ENCODE results near the gene TMEM132D. TPM values are rescaled to one million over a fixed set of nuclear protein-coding genes. Genes with fewer than 3 reads are reported as not detected.

TMEM132D gene
- total RNA-seq, 1 experiment from 2014 or later = not detected

- Histone ChIP-seq H2AFZ (ENCODE audit: low read length) (no peak overlapping the region), H3K9me2 (replicated peaks; ENCODE audit: insufficient read depth, low read length) (no peaks in the 10 kb centered on the region), H3K79me2 (ENCODE audit: low read length) (no peaks in the 10 kb centered on the region), H3K27ac (ENCODE audit: low read length) (no peak overlapping the region), H3K4me2 (ENCODE audit: low read depth, low read length, poor library complexity, severe bottlenecking) (no peak overlapping the region), H3K4me3 (ENCODE audit: low read length) (no peak overlapping the region), H3K9me3 (ENCODE audit: low read length) (no peaks in the 10 kb centered on the region), H3K36me3 (ENCODE audit: insufficient read depth, low read length) (no peaks in the 10 kb centered on the region), H3K4me1 (ENCODE audit: low read length) (no peaks in the 10 kb centered on the region), H4K20me1 (ENCODE audit: insufficient read depth, low read depth, low read length) (no peaks in the 10 kb centered on the region), H3K27me3 (ENCODE audit: low read length) (no peaks in the 10 kb centered on the region), H3K9ac (ENCODE audit: low read length) (no peak overlapping the region)
- DNase-seq = no peak
These were observed 829.4 kb downstream of the TMEM132D start for GRCh38 chr12:129074379-129074778.

DNA sequence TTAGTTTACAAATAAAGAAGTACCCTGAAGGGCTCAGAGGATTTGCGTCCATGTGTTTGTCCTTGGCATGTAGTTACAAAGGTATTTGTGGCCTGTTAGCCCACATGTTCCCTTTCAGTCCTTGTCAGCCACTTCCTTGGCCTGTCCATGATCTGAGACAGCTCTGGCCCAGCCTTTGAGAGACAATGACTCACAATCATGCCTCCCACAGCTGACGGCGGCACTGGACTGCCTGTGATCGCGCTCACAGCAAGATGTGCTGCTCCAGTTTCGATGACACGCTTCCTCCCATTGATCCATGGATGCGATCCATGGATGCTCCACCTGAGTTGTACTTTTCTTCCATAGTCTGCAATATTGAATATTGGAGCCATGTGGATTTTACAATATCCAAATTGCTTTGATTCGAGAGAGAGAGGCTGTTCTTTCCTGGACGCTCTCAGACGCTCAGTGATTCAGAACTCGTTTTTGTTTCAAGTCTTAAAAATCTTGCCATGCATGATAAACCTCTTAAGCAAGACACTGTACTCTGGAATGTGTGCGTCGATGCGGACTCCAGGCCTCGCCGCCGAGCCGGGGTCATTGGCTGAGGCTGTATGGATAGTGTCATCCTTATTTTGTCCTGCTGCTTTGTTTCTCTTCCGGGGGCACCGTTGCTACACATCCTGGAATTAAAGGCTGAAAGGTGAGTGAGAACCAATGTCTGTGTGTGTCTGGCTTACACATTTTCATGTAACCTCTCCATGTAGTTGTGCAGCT is 830.5 kb downstream of the TMEM132D start:
- Histone ChIP-seq H3K4me2 (ENCODE audit: low read depth, low read length, poor library complexity, severe bottlenecking) (no peak overlapping the region), H3K9me3 (ENCODE audit: low read length) (no peaks in the 10 kb centered on the region), H3K36me3 (ENCODE audit: insufficient read depth, low read length) (no peaks in the 10 kb centered on the region), H3K9ac (ENCODE audit: low read length) (no peak overlapping the region), H3K27ac (ENCODE audit: low read length) (no peak overlapping the region), H4K20me1 (ENCODE audit: insufficient read depth, low read depth, low read length) (no peaks in the 10 kb centered on the region), H3K9me2 (replicated peaks; ENCODE audit: insufficient read depth, low read length) (no peaks in the 10 kb centered on the region), H3K27me3 (ENCODE audit: low read length) (no peaks in the 10 kb centered on the region), H3K4me1 (ENCODE audit: low read length) (no peaks in the 10 kb centered on the region), H2AFZ (ENCODE audit: low read length) (no peak overlapping the region), H3K4me3 (ENCODE audit: low read length) (no peak overlapping the region), H3K79me2 (ENCODE audit: low read length) (no peaks in the 10 kb centered on the region)
- no peak for DNase-seq

DNA sequence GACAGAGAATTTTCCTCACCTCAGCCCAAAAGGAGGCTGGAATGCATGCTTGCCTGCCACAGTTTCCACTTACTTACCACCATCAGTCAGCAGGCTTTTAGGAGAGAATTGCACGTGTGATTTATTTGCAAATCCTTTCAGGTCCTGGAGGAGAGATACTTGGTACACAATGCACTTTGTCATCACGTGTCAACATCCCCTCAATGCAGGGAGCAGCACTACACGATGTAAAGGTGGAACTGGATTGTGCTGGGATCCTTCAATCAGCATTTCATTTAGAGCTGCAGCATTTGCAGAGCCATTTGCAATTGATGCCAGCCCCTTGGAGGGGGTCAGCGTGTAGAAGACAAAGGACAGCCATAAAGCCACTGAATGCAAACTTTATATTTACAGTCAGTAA is 832.5 kb downstream of the TMEM132D start:
- Histone ChIP-seq H4K20me1 (ENCODE audit: insufficient read depth, low read depth, low read length) (no peaks in the 10 kb centered on the region), H3K9ac (ENCODE audit: low read length) (no peak overlapping the region), H3K4me2 (ENCODE audit: low read depth, low read length, poor library complexity, severe bottlenecking) (no peak overlapping the region), H3K27ac (ENCODE audit: low read length) (no peak overlapping the region), H3K36me3 (ENCODE audit: insufficient read depth, low read length) (no peaks in the 10 kb centered on the region), H3K9me2 (replicated peaks; ENCODE audit: insufficient read depth, low read length) (no peaks in the 10 kb centered on the region), H3K9me3 (ENCODE audit: low read length) (no peaks in the 10 kb centered on the region), H3K79me2 (ENCODE audit: low read length) (no peaks in the 10 kb centered on the region), H3K4me1 (ENCODE audit: low read length) (no peaks in the 10 kb centered on the region), H3K27me3 (ENCODE audit: low read length) (no peaks in the 10 kb centered on the region), H3K4me3 (ENCODE audit: low read length) (no peak overlapping the region), H2AFZ (ENCODE audit: low read length) (no peak overlapping the region)
- no peak for DNase-seq

- no peaks in the 10 kb centered on the region for H3K4me1 ChIP-seq (ENCODE audit: low read length)
- H3K36me3 ChIP-seq (ENCODE audit: insufficient read depth, low read length) = no peaks in the 10 kb centered on the region
- no peaks in the 10 kb centered on the region for H3K9me3 ChIP-seq (ENCODE audit: low read length)
- no peak overlapping the region for H2AFZ ChIP-seq (ENCODE audit: low read length)
- no peak overlapping the region for H3K4me3 ChIP-seq (ENCODE audit: low read length)
- no peaks in the 10 kb centered on the region for H3K27me3 ChIP-seq (ENCODE audit: low read length)
- H3K9ac ChIP-seq (ENCODE audit: low read length) = no peak overlapping the region
- H3K27ac ChIP-seq (ENCODE audit: low read length) = no peak overlapping the region
- no peaks in the 10 kb centered on the region for H3K9me2 ChIP-seq (replicated peaks; ENCODE audit: insufficient read depth, low read length)
- no peak for DNase-seq
- no peak overlapping the region for H3K4me2 ChIP-seq (ENCODE audit: low read depth, low read length, poor library complexity, severe bottlenecking)
- H4K20me1 ChIP-seq (ENCODE audit: insufficient read depth, low read depth, low read length) = no peaks in the 10 kb centered on the region
- H3K79me2 ChIP-seq (ENCODE audit: low read length) = no peaks in the 10 kb centered on the region
These were observed 833.9 kb downstream of the TMEM132D start for GRCh38 chr12:129069886-129070285.

DNA sequence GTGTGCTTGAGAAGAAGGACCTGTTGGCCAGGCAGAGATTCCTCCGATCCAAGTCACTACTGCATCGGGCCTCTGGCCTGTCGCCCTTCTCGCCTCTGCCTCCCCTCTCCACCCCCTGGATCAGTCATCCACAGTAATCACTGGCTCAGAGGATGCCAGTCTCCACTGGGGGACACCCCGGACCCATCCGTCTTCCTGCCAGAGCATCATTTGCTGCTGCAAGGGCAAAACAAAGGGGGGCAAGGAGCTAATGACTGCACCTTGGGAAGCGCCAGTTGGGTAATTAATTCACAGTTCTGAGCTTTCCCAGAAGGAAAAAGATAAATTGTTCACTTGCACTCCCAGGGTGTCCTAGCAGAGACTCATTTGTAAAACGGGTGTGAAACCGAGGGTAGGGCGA is 835.1 kb downstream of the TMEM132D start:
- H3K4me3 ChIP-seq (ENCODE audit: low read length) = no peak overlapping the region
- no peak overlapping the region for H3K27ac ChIP-seq (ENCODE audit: low read length)
- H3K36me3 ChIP-seq (ENCODE audit: insufficient read depth, low read length) = no peaks in the 10 kb centered on the region
- H3K27me3 ChIP-seq (ENCODE audit: low read length) = no peaks in the 10 kb centered on the region
- no peaks in the 10 kb centered on the region for H3K4me1 ChIP-seq (ENCODE audit: low read length)
- H4K20me1 ChIP-seq (ENCODE audit: insufficient read depth, low read depth, low read length) = no peaks in the 10 kb centered on the region
- H3K4me2 ChIP-seq (ENCODE audit: low read depth, low read length, poor library complexity, severe bottlenecking) = no peak overlapping the region
- H3K79me2 ChIP-seq (ENCODE audit: low read length) = no peaks in the 10 kb centered on the region
- no peaks in the 10 kb centered on the region for H3K9me3 ChIP-seq (ENCODE audit: low read length)
- no peak overlapping the region for H3K9ac ChIP-seq (ENCODE audit: low read length)
- DNase-seq = no peak
- no peak overlapping the region for H2AFZ ChIP-seq (ENCODE audit: low read length)
- no peaks in the 10 kb centered on the region for H3K9me2 ChIP-seq (replicated peaks; ENCODE audit: insufficient read depth, low read length)

GRCh38 chr12:129067491-129067890 is 836.3 kb downstream of the TMEM132D start:
- no peaks in the 10 kb centered on the region for H3K4me1 ChIP-seq (ENCODE audit: low read length)
- H3K4me2 ChIP-seq (ENCODE audit: low read depth, low read length, poor library complexity, severe bottlenecking) = no peak overlapping the region
- no peaks in the 10 kb centered on the region for H3K9me3 ChIP-seq (ENCODE audit: low read length)
- no peak overlapping the region for H3K27ac ChIP-seq (ENCODE audit: low read length)
- H3K79me2 ChIP-seq (ENCODE audit: low read length) = no peaks in the 10 kb centered on the region
- no peak overlapping the region for H3K9ac ChIP-seq (ENCODE audit: low read length)
- no peaks in the 10 kb centered on the region for H3K36me3 ChIP-seq (ENCODE audit: insufficient read depth, low read length)
- H3K4me3 ChIP-seq (ENCODE audit: low read length) = no peak overlapping the region
- no peak overlapping the region for H2AFZ ChIP-seq (ENCODE audit: low read length)
- H4K20me1 ChIP-seq (ENCODE audit: insufficient read depth, low read depth, low read length) = no peaks in the 10 kb centered on the region
- no peaks in the 10 kb centered on the region for H3K27me3 ChIP-seq (ENCODE audit: low read length)
- DNase-seq = no peak
- no peaks in the 10 kb centered on the region for H3K9me2 ChIP-seq (replicated peaks; ENCODE audit: insufficient read depth, low read length)

DNA sequence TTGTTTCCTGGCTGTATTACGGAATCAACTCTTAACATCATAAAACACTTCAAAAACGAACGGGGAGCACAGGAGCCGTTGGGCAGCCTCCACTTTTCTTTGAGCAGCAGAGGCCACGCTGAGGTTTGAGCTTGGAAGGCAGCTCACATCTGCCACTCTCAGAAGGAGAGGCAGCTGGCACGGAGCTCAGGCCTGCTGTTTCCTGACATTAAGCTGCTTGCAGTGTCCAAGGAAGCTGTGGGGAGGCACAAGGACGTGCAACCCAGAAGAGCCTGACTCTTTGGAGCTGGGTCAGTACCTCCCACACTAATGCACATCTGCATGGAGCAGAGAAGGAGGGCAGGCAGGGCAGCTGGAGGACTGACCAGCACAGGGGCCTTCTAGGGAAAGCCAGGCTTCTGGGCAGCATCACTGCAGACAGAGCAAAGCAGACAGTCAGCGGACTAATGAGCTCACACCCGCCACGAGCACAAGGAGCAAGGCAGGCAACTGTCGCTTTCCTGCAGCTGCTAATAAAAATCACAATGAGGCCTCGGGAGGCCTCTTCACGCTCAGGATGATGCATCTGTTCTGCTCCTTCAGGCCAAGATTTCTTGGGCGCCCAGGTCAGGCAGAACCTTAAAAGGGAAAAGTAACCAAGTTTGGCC is 839.5 kb downstream of the TMEM132D start:
- H3K9me2 ChIP-seq (replicated peaks; ENCODE audit: insufficient read depth, low read length) = no peaks in the 10 kb centered on the region
- H3K9ac ChIP-seq (ENCODE audit: low read length) = no peak overlapping the region
- no peaks in the 10 kb centered on the region for H3K9me3 ChIP-seq (ENCODE audit: low read length)
- no peak overlapping the region for H3K4me2 ChIP-seq (ENCODE audit: low read depth, low read length, poor library complexity, severe bottlenecking)
- H3K79me2 ChIP-seq (ENCODE audit: low read length) = no peaks in the 10 kb centered on the region
- no peaks in the 10 kb centered on the region for H3K27me3 ChIP-seq (ENCODE audit: low read length)
- no peaks in the 10 kb centered on the region for H3K4me1 ChIP-seq (ENCODE audit: low read length)
- no peak overlapping the region for H3K4me3 ChIP-seq (ENCODE audit: low read length)
- H2AFZ ChIP-seq (ENCODE audit: low read length) = no peak overlapping the region
- H3K36me3 ChIP-seq (ENCODE audit: insufficient read depth, low read length) = no peaks in the 10 kb centered on the region
- no peak overlapping the region for H3K27ac ChIP-seq (ENCODE audit: low read length)
- no peaks in the 10 kb centered on the region for H4K20me1 ChIP-seq (ENCODE audit: insufficient read depth, low read depth, low read length)
- no peak for DNase-seq

GRCh38 chr12:129063600-129063999 is 840.2 kb downstream of the TMEM132D start:
- Histone ChIP-seq H2AFZ (ENCODE audit: low read length) (no peak overlapping the region), H4K20me1 (ENCODE audit: insufficient read depth, low read depth, low read length) (no peaks in the 10 kb centered on the region), H3K4me2 (ENCODE audit: low read depth, low read length, poor library complexity, severe bottlenecking) (no peak overlapping the region), H3K4me3 (ENCODE audit: low read length) (no peak overlapping the region), H3K4me1 (ENCODE audit: low read length) (no peaks in the 10 kb centered on the region), H3K9me3 (ENCODE audit: low read length) (no peaks in the 10 kb centered on the region), H3K79me2 (ENCODE audit: low read length) (no peaks in the 10 kb centered on the region), H3K27me3 (ENCODE audit: low read length) (no peaks in the 10 kb centered on the region), H3K9me2 (replicated peaks; ENCODE audit: insufficient read depth, low read length) (no peaks in the 10 kb centered on the region), H3K27ac (ENCODE audit: low read length) (no peak overlapping the region), H3K36me3 (ENCODE audit: insufficient read depth, low read length) (no peaks in the 10 kb centered on the region), H3K9ac (ENCODE audit: low read length) (no peak overlapping the region)
- no peak for DNase-seq

All from Karpas-422 (cell line).